MCF 10A (cell line): ENCODE data around the gene SLC6A9. TPM values are rescaled to one million over a fixed set of nuclear protein-coding genes. Genes with fewer than 3 reads are reported as not detected.

ENCODE experiments used
- BruUV-seq: library from RNA; stranded (reverse); fragments of 400-500 nt; replicated peaks from 2 replicates; lab custom pipeline; 2021; lab: Mats Ljungman, UMichigan
- CTCF ChIA-PET: fragments of 300-600 bp; sonication (Branson Sonifier 250); formaldehyde crosslinking; extraction: SDS; loops from one replicate; lab custom pipeline; 2021; ENCODE audit warnings: antibody characterized with exemption, inconsistent platforms; lab: Yijun Ruan, JAX
- POLR2A ChIA-PET: fragments of 300-600, 350-650 bp; sonication (Branson Sonifier 250); formaldehyde crosslinking; extraction: SDS; loops from one replicate; lab custom pipeline; 2020; ENCODE audit warnings: antibody characterized with exemption, inconsistent platforms; lab: Yijun Ruan, JAX
- DNase-seq: peaks from one replicate; pipeline ENCODE4 v3.0.0-alpha.2; 2018; ENCODE audit not compliant: unreplicated experiment
- H3K27ac Mint-ChIP-seq: one replicate; pipeline ENCODE4 v1.8.0; 2022; ENCODE audit warnings: mild to moderate bottlenecking, low read depth, mixed read lengths; ENCODE audit not compliant: unreplicated experiment
- H3K27me3 Mint-ChIP-seq: one replicate; pipeline ENCODE4 v1.8.0; 2022; ENCODE audit warnings: mixed read lengths; ENCODE audit not compliant: insufficient read depth, unreplicated experiment
- H3K36me3 Mint-ChIP-seq: one replicate; pipeline ENCODE4 v1.8.0; 2022; ENCODE audit warnings: mild to moderate bottlenecking, moderate library complexity, mixed read lengths; ENCODE audit not compliant: insufficient read depth, unreplicated experiment
- H3K4me1 Mint-ChIP-seq: one replicate; pipeline ENCODE4 v1.8.0; 2022; ENCODE audit warnings: mixed read lengths; ENCODE audit not compliant: insufficient read depth, unreplicated experiment
- H3K4me3 Mint-ChIP-seq: one replicate; pipeline ENCODE4 v1.8.0; 2022; ENCODE audit warnings: mild to moderate bottlenecking, moderate library complexity, mixed read lengths; ENCODE audit not compliant: unreplicated experiment
- H3K9me3 Mint-ChIP-seq: one replicate; pipeline ENCODE4 v1.8.0; 2022; ENCODE audit warnings: mixed read lengths; ENCODE audit not compliant: unreplicated experiment
- CTCF ChIP-seq: fragments of 200-600 bp; IDR thresholded peaks from one replicate; pipeline ENCODE4 v1.8.0; 2022; ENCODE audit warnings: antibody characterized with exemption, mild to moderate bottlenecking; ENCODE audit not compliant: unreplicated experiment
- intact Hi-C: fragments of 100-400 bp; cut with micrococcal nuclease; formaldehyde crosslinking; loops from 2 replicates; pipeline ENCODE4 v1.14.1; 2022
- total RNA-seq: library from RNA; stranded (reverse); gene quantifications from 2 replicates; pipeline ENCODE4 v1.2.3, GENCODE V29; 2022

Gene SLC6A9
- total RNA-seq, 1 experiment from 2014 or later: 64.9 TPM

- H3K27ac Mint-ChIP-seq: peak overlapping the region; percentile 99
- peaks cover 27% of the 10 kb centered on the region for H3K4me1 Mint-ChIP-seq
- H3K4me3 Mint-ChIP-seq: peak overlapping the region; percentile 80
- POLR2A ChIA-PET: interaction anchor here (0.6 to 2.1 kb wide), 6 partner anchors 11 to 379 kb away, joined by 3 to 6 read pairs (median 4); partner anchors contain the start of genes ATP6V0B and KDM4A
- intact Hi-C loops: no loop called here
- CTCF ChIA-PET: interaction anchor here (0.6 to 16.5 kb wide), 4 partner anchors 13 to 269 kb away, joined by 3 to 218 read pairs (median 6); no protein-coding TSS in a partner anchor
- no TSS peak for BruUV-seq
- H3K27me3 Mint-ChIP-seq: no peaks in the 10 kb centered on the region
- DNase-seq: peak; percentile 90
- TF ChIP-seq CTCF: no peak
- no peaks in the 10 kb centered on the region for H3K9me3 Mint-ChIP-seq
- peaks cover 6% of the 10 kb centered on the region for H3K36me3 Mint-ChIP-seq
Measured at GRCh38 chr1:44029911-44030604, 1.2 kb downstream of the SLC6A9 start.

- H3K27me3 Mint-ChIP-seq: no peaks in the 10 kb centered on the region
- H3K4me1 Mint-ChIP-seq: peaks cover 32% of the 10 kb centered on the region
- TF ChIP-seq CTCF: no peak
- peak overlapping the region; percentile 80 for H3K4me3 Mint-ChIP-seq
- POLR2A ChIA-PET: interaction anchor here (0.6 to 1.3 kb wide), 6 partner anchors 10 to 379 kb away, joined by 3 to 7 read pairs (median 4); partner anchors contain the start of genes ATP6V0B and KDM4A
- peaks cover 12% of the 10 kb centered on the region for H3K36me3 Mint-ChIP-seq
- peak overlapping the region; percentile 99 for H3K27ac Mint-ChIP-seq
- no peaks in the 10 kb centered on the region for H3K9me3 Mint-ChIP-seq
- DNase-seq: no peak
- CTCF ChIA-PET: interaction anchor here (0.8 to 16.5 kb wide), 3 partner anchors 23 to 264 kb away, joined by 3 to 218 read pairs (median 7); no protein-coding TSS in a partner anchor
- BruUV-seq: TSS peak; percentile 30
- intact Hi-C loops: no loop called here
Measured at GRCh38 chr1:44029260-44029910, 1.9 kb downstream of the SLC6A9 start.

- H3K36me3 Mint-ChIP-seq: peaks cover 28% of the 10 kb centered on the region
- POLR2A ChIA-PET: interaction anchor here (1.2 kb wide), 1 partner anchor 35 kb away, joined by 3 read pairs; no protein-coding TSS in a partner anchor
Measured at GRCh38 chr1:44027320-44027719, 3.9 kb downstream of the SLC6A9 start.

More at GRCh38 chr1:44027320-44027719, 3.9 kb downstream of the SLC6A9 start:
- no peaks in the 10 kb centered on the region for H3K27me3 Mint-ChIP-seq
- H3K27ac Mint-ChIP-seq: no peak overlapping the region
- no peak for DNase-seq
- no peak for TF ChIP-seq CTCF
- peaks cover 32% of the 10 kb centered on the region for H3K4me1 Mint-ChIP-seq
- no TSS peak for BruUV-seq
- CTCF ChIA-PET: interaction anchor here (0.8 to 16.5 kb wide), 4 partner anchors 9 to 21 kb away, joined by 4 to 218 read pairs (median 6); no protein-coding TSS in a partner anchor
- no peaks in the 10 kb centered on the region for H3K9me3 Mint-ChIP-seq
- no peak overlapping the region for H3K4me3 Mint-ChIP-seq
- intact Hi-C loops: no loop called here
